Stimulated activated CD8-positive, alpha-beta memory T cell treated with anti-CD3 and anti-CD28 coated beads, Interleukin-7, amount 100 ng/mL, for 4 hours (primary cell): ENCODE measurements around the gene CLCN7.
A peak's percentile ranks its signal among the peaks of the same experiment; 100 is the strongest.

ENCODE experiments used
- DNase-seq, 2 donors: peaks; one replicate each; pipeline ENCODE4 v3.0.0-alpha.2; 2020; ENCODE audit warnings: low read depth in 2 of 2

CLCN7 gene

GRCh38 chr16:1474796-1475551 lies at the start of gene CLCN7:
TSS of gene CLCN7 (minus strand) at chr16:1475028. CDS start at chr16:1474974, 54 bp downstream.
- peak; percentile 67 to 85 for DNase-seq

- DNase-seq, result no peak
Measured at GRCh38 chr16:1524366-1524765, 49.5 kb upstream of the CLCN7 start.

GRCh38 chr16:1523581-1524245 lies 48.9 kb upstream of the CLCN7 start:
- no peak for DNase-seq

GRCh38 chr16:1520461-1520860 lies 45.6 kb upstream of the CLCN7 start:
- DNase-seq, result no peak

GRCh38 chr16:1519831-1520230 lies 45.0 kb upstream of the CLCN7 start:
- no peak for DNase-seq

GRCh38 chr16:1518626-1519135 lies 43.9 kb upstream of the CLCN7 start:
- no peak for DNase-seq

- no peak for DNase-seq
Measured at GRCh38 chr16:1514507-1514906, 39.7 kb upstream of the CLCN7 start.

GRCh38 chr16:1512774-1513173 lies 37.9 kb upstream of the CLCN7 start:
- DNase-seq, result no peak

GRCh38 chr16:1511662-1512569 lies 37.1 kb upstream of the CLCN7 start:
- no peak for DNase-seq

- DNase-seq, result no peak
Measured at GRCh38 chr16:1510941-1511351, 36.1 kb upstream of the CLCN7 start.

GRCh38 chr16:1510272-1510671 lies 35.4 kb upstream of the CLCN7 start:
- no peak for DNase-seq

- no peak for DNase-seq
Measured at GRCh38 chr16:1509307-1510221, 34.7 kb upstream of the CLCN7 start.

GRCh38 chr16:1508494-1509187 lies 33.8 kb upstream of the CLCN7 start:
- no peak for DNase-seq

GRCh38 chr16:1506494-1507213 lies 31.8 kb upstream of the CLCN7 start:
- DNase-seq, result no peak

- no peak for DNase-seq
Measured at GRCh38 chr16:1505912-1506311, 31.1 kb upstream of the CLCN7 start.

- DNase-seq, result no peak
Measured at GRCh38 chr16:1505073-1505844, 30.4 kb upstream of the CLCN7 start.

GRCh38 chr16:1503110-1503955 lies 28.5 kb upstream of the CLCN7 start:
- no peak for DNase-seq
